ENCODE results near the gene CCNY.

GRCh38 chr10:35336084-35336831, at the start of gene CCNY:
- TF ChIP-seq CTCF (conservative IDR thresholded peaks at IDR 0.05; ENCODE audit: low read length) (no peak), EZH2phosphoT487 (IDR thresholded peaks at IDR 0.05; ENCODE audit: borderline replicate concordance) (no peak)

Data from Loucy (cell line).